SU-DHL-6 (cell line): ENCODE data around the gene KRTAP22-1.

ENCODE experiments used
- H2AFZ ChIP-seq: fragments of 200-600 bp; sonication (generic); 2 replicates; pipeline ENCODE4 v1.6.1; 2014; ENCODE audit warnings: low read depth, mild to moderate bottlenecking, moderate library complexity, mixed read lengths, antibody characterized with exemption, low read length; ENCODE audit not compliant: severe bottlenecking
- H3F3A ChIP-seq: fragments of 200-600 bp; shearing (Covaris generic); 2 replicates; pipeline ENCODE4 v1.6.0; 2016; ENCODE audit warnings: antibody characterized with exemption, mild to moderate bottlenecking; ENCODE audit not compliant: insufficient read depth
- H3K27ac ChIP-seq: fragments of 200-600 bp; sonication (generic); 2 replicates; pipeline ENCODE4 v1.5.1; 2016; ENCODE audit warnings: low read depth, mild to moderate bottlenecking, low read length, moderate library complexity, mixed read lengths
- H3K27me3 ChIP-seq: fragments of 200-600 bp; sonication (generic), shearing (Covaris generic); 2 replicates; pipeline ENCODE4 v1.6.0; 2014; ENCODE audit warnings: mild to moderate bottlenecking, low read length
- H3K36me3 ChIP-seq: fragments of 200-600 bp; sonication (generic); 2 replicates; pipeline ENCODE4 v1.6.1; 2014; ENCODE audit warnings: mild to moderate bottlenecking, low read length, mixed read lengths
- H3K4me2 ChIP-seq: fragments of 300-600, 200-600 bp; shearing (Covaris generic), sonication (generic); 2 replicates; pipeline ENCODE4 v1.6.0; 2014; ENCODE audit warnings: low read length, low read depth, mild to moderate bottlenecking; ENCODE audit not compliant: poor library complexity, severe bottlenecking
- H3K4me3 ChIP-seq: fragments of 200-600 bp; sonication (generic); 2 replicates; pipeline ENCODE4 v1.5.1; 2014; ENCODE audit warnings: antibody characterized with exemption, low read length, mild to moderate bottlenecking, mixed read lengths; ENCODE audit not compliant: insufficient read depth, poor library complexity, severe bottlenecking
- H3K79me2 ChIP-seq: fragments of 200-600 bp; sonication (generic); 2 replicates; pipeline ENCODE4 v1.6.1; 2014; ENCODE audit warnings: mild to moderate bottlenecking, low read length, moderate library complexity; ENCODE audit not compliant: insufficient read depth
- H3K9ac ChIP-seq: fragments of 200-600 bp; sonication (generic); 2 replicates; pipeline ENCODE4 v1.7.0; 2014; ENCODE audit warnings: mild to moderate bottlenecking, low read length
- H3K9me2 ChIP-seq: fragments of 200-600 bp; sonication (generic); replicated peaks from 2 replicates; pipeline ENCODE4 v1.6.1; 2014; ENCODE audit warnings: low read length; ENCODE audit not compliant: insufficient read depth
- H3K9me3 ChIP-seq: fragments of 200-600 bp; sonication (generic); 2 replicates; pipeline ENCODE4 v1.6.1; 2014; ENCODE audit warnings: low read length, mixed read lengths; ENCODE audit not compliant: insufficient read depth
- H4K20me1 ChIP-seq: fragments of 200-600 bp; sonication (generic); 2 replicates; pipeline ENCODE4 v1.6.1; 2014; ENCODE audit warnings: low read depth, mild to moderate bottlenecking, antibody characterized with exemption, low read length, moderate library complexity, mixed read lengths
- CTCF ChIP-seq: fragments of 200-600 bp; sonication (generic); IDR thresholded peaks from one replicate; pipeline ENCODE4 v1.5.1; 2017; ENCODE audit warnings: antibody characterized with exemption, mild to moderate bottlenecking, low read length, moderate library complexity; ENCODE audit not compliant: insufficient read depth, poor library complexity, severe bottlenecking
- EZH2phosphoT487 ChIP-seq: fragments of 200-600 bp; sonication (generic), shearing (Covaris generic); conservative IDR thresholded peaks from 2 replicates; pipeline ENCODE4 v1.6.1; 2018; ENCODE audit warnings: mild to moderate bottlenecking, antibody characterized with exemption, low read length, moderate library complexity, mixed read lengths

KRTAP22-1 gene

GRCh38 chr21:30616125-30616524 is 15.2 kb downstream of the KRTAP22-1 start, which contains the start of gene KRTAP20-1:
TSS of gene KRTAP20-1 (plus strand) at chr21:30616425. CDS start at chr21:30616455, 30 bp downstream.
- Histone ChIP-seq H3K9ac (no peak within 1 kb of the TSS), H3K4me3 (no peak within 1 kb of the TSS), H3K79me2 (no peaks in the 10 kb centered on the region), H3K27ac (no peak within 1 kb of the TSS), H3K9me3 (no peaks in the 10 kb centered on the region), H3K27me3 (no peaks in the 10 kb centered on the region), H3K9me2 (no peaks in the 10 kb centered on the region), H4K20me1 (no peaks in the 10 kb centered on the region), H3K4me2 (no peak within 1 kb of the TSS), H3F3A (no peaks in the 10 kb centered on the region), H3K36me3 (peaks cover 2% of the 10 kb centered on the region; the same call in 1 of the 2 replicates), H2AFZ (no peak within 1 kb of the TSS)
- TF ChIP-seq EZH2phosphoT487 = no peak
- TF ChIP-seq CTCF = no peak

- Histone ChIP-seq H3K9me2 (no peaks in the 10 kb centered on the region), H4K20me1 (no peaks in the 10 kb centered on the region), H3K79me2 (no peaks in the 10 kb centered on the region), H3K4me2 (no peak overlapping the region), H3K36me3 (no peaks in the 10 kb centered on the region), H2AFZ (no peak overlapping the region), H3K9ac (no peak overlapping the region), H3K27ac (no peak overlapping the region), H3K4me3 (no peak overlapping the region), H3K9me3 (peaks cover 6% of the 10 kb centered on the region), H3F3A (no peaks in the 10 kb centered on the region), H3K27me3 (no peaks in the 10 kb centered on the region)
- no peak for TF ChIP-seq CTCF
- TF ChIP-seq EZH2phosphoT487 = no peak
Observed at GRCh38 chr21:30620080-30620479, 19.2 kb downstream of the KRTAP22-1 start.

- Histone ChIP-seq H3K27ac (no peak within 1 kb of the TSS), H3K9me2 (no peaks in the 10 kb centered on the region), H3K36me3 (no peaks in the 10 kb centered on the region), H3K79me2 (no peaks in the 10 kb centered on the region), H3K4me2 (no peak within 1 kb of the TSS), H2AFZ (no peak within 1 kb of the TSS), H3K9me3 (peaks cover 10% of the 10 kb centered on the region), H3K27me3 (no peaks in the 10 kb centered on the region), H3K9ac (no peak within 1 kb of the TSS), H3K4me3 (no peak within 1 kb of the TSS), H4K20me1 (no peaks in the 10 kb centered on the region), H3F3A (no peaks in the 10 kb centered on the region)
- no peak for TF ChIP-seq CTCF
- TF ChIP-seq EZH2phosphoT487 = no peak
Observed at GRCh38 chr21:30620522-30620921, 19.6 kb downstream of the KRTAP22-1 start, which contains the start of gene KRTAP20-4. TSS of gene KRTAP20-4 (plus strand) at chr21:30620627.
